Measurements from ENCODE around the gene EPHB1.

Gene EPHB1

DNA sequence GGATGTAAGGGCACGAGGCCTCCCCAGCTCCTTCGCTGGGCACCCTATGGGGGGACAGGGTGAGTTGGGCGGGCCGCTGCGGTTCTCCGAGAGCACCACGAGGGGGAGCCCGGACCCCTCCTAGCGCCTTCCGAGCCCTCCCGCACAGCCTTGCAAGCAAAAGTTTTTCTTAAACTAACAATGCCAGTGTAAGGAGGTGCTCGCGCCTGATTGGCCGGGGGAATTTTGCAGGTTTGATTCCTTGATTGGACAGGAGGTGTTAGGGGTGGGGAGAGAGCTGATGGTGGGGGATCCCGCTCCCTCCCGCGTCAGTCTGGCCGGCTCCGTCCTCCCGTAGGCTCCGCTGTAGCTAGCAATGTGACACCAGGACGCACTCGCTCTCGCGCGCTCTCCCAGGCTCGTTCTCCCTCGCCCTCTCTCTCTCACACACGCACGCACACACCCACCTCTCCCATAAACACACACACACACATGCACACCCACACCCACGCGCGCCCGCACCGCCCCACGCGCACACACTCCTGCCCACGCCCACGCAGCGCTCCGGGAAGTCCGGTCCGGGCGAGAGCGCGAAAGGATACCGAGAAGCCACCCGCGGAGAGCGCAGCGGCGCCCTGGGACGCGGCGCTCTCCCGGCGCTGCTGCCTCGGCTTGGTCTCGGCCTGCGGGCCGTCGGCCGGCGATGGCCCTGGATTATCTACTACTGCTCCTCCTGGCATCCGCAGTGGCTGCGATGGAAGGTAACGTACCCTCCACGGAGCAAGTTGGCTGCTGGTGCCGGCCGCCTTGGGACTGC lies at the start of gene EPHB1:
Gene EPHB1, plus strand, starts transcription at position 311 of the 796 bp plus-strand sequence.
- in situ Hi-C loops (cut with MboI; ENCODE audit: low sequenced_read_pairs): no loop called here

DNA sequence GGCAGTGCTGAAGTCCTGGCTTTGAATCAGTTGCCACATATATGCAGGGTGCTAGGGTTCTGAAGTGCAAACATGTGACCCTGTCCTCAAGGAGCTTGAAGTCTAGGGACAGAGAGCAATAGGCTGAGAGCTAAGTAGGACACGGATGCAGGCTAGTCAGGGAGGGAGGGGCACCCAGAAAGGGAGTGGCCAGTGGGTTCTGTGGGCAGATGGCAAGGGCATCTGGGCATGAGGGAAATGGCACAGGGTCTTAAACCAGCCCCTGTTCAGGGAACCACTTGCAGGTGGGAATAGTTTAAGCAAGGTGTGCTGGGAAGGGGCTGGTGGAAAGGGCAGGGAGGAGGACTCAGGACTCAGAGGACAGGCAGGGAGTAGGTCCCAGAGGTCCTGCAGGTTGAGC lies 46.4 kb upstream of the EPHB1 start:
- in situ Hi-C loops (cut with MboI; ENCODE audit: low sequenced_read_pairs): no loop called here

DNA sequence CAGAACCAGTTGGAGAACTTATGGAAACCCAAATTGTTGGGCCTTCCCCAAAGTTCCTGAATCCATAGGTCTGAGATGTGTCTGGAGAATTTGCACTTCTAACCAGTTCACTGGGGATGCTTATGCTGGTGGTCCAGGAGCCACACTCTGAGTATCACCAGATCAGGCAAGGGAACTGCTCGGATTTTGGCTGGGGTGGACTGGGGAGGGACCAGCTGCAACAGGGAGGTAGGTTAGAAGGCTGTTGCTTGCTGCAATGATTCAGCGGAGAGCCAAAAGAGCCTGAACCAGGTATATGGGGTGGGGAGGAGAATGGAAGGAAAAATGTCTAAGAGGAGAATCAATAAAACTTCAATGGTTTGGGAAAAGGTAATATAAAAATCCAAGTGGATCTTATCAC lies 45.9 kb upstream of the EPHB1 start:
- in situ Hi-C loops (cut with MboI; ENCODE audit: low sequenced_read_pairs): no loop called here

DNA sequence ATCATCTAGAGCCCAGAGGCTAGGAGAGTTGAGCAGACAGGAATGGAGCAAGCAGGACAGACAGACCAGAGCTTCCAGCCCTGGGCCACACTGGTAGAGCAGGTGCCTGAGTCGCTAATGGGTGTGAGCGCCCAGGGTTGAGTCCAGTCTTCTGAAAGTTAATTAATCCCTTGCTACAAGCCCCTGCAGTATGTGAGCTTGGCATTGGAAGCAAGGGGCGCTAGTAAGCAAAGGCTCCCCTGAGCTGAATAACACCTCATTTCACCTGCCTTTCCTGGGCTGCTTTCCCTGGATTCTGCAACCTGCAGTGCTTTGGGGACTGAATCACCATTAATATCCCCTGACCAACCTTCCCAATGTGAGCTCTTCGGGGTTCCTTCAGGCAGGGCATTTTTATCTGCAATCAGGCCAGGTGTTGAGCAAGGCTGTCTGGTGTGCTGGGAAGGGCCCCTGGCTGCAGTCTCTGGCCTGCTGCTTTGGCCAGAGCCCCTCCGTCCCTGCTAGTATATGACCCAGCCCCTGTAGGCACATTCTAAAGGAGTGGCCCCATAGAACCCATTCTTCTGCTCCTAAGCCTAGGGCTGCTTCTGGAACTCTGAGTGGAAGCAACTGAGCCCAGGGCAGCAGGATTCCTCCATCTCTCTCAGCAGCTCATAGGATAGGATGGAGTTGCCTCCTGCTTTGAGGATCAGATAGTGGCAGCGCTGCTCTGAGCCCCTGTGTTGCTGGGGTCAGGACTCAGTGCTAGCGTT lies 45.1 kb upstream of the EPHB1 start:
- in situ Hi-C loops (cut with MboI; ENCODE audit: low sequenced_read_pairs): no loop called here

DNA sequence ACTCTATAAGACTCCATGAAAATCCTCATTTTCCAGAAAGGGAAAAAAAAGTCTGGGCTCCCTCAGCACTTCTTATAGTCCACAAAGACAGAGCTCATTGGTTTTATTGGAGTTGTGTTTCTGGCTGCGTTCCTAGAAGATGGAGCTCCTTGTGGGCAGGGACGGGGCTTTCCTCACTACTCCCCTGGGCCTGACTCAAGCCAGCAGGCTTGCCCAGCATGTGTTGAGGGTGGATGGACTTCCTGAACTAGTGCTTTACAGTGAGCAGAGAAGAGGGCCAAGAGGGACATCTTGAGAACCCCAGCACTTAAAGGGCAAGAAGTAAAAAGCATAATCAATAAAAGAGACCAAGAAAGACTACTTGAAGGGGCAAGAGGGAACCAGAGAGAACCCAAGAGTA lies 43.2 kb upstream of the EPHB1 start:
- in situ Hi-C loops (cut with MboI; ENCODE audit: low sequenced_read_pairs): no loop called here

DNA sequence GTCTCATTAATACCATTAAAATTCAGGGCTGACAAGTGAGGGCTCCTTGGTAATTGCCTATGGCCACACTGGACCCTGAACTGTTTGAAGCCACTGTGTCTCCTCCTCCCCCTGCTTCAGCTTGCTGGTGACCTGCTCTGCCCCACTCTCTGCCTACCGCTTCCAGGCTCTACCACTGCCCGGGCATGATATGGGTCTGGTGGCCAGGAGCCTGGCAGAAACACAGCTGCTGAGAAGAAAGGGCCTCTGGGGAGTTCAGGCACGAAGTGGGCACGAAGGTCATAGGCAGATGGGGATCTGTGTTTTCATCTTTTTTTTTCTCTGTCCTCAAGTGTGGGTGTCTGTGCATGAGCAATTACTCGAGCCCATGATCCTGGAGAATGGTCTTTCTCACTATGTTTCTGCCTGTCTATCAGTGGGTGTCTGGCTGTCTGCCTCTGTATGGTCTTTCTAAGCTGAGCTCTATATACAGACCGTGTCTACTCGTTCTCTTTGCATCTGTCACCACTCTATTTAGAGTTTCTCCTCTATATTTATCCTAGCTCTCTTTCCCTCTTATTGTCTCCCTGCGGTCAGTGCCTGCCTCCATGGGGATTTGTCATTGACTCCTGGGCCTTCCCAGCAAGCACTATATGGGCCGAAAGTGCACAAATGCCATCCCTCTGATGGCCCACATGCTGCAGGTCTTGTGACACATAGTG lies 42.1 kb upstream of the EPHB1 start:
- in situ Hi-C loops (cut with MboI; ENCODE audit: low sequenced_read_pairs): no loop called here

DNA sequence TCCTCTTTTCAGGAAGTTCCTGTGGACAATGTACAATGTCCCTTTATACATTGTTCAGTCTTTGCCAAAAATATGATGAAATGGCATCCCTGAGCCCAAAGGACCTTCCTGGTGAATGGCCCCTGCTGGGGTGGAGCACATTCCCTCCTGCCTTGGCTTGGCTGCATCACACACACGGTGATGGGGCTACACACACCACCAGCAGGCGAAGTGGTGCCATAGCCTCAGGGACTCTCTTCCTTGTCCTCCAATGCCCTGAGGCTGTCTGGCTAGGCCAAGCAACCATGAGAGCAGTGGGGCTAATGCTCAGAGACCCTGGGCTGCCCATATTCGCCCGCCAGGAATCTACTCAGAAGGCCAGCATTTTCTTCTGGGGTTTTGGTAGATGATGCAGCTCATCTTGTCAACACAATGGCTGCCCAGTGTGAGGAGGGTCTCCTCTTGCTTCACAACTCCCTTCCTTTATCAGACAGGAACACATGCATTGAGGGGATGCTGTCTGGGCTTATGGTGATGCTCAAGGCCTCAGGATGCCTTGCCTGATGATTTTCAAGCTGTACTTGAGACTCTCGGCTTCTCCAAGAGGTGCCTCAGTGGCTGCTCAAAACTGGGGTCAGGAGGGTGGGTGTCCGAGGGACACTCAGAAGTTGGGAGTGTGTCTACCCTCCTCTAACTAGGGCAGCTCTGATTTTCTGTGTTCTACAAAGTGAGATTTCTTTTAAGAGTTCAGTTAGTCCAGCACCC lies 40.9 kb upstream of the EPHB1 start:
- in situ Hi-C loops (cut with MboI; ENCODE audit: low sequenced_read_pairs): no loop called here

DNA sequence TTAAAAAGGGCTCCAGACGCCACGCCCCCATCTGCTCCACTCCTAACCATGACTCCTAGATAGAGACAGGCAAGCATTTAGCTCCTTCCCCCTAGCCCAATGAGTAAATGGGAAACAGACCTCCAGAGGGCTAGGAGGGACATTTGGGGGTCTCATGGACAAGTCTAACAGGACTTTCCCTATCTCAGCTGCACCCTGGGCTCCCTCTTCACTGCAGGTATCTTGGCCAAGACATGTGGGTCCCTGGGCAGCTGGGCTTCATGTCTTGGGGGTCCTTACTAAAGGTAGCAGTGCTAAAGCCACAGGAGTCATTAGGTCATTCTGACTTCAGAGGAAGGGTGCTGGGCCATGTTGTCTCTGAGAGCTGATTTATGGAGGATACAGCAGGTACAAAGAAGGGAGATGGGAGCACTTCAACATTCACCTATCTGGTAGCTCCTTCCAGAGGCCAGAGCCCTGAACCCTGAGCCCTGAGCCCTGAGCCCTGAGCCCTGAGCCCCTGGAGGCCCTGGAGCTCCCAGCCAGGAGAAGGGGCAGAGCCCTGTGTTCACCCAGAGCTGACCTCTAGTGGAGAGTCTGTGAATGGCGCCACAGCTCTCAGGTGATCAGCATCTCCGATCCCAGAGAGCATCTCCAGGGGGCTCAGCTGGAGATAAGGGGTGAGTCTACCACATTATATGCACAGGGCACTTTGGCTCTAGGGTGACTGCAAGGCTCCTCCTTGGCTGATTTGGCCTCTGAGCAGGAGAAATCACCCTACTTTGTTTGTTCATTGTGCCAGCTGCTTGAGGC lies 40.1 kb upstream of the EPHB1 start:
- in situ Hi-C loops (cut with MboI; ENCODE audit: low sequenced_read_pairs): no loop called here

DNA sequence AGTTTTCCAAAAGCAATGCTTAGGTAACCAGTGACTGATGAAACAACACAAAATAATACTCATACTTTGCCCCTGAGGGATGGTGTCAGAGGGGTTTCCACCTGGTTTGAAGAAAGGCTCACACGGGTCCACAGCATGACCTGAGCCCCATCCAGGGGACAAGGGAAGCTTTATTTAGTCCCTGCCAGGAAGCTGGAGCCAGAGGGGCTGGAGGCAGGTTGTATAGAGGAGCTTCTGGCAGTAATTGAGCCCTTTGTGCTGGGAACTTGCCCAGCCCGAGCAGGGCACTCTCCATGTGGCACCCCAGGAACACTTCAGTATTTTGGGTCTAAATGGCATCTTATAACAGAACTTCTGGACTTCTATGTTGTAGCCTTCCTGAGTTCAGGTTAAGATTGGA lies 39.2 kb upstream of the EPHB1 start:
- in situ Hi-C loops (cut with MboI; ENCODE audit: low sequenced_read_pairs): no loop called here

DNA sequence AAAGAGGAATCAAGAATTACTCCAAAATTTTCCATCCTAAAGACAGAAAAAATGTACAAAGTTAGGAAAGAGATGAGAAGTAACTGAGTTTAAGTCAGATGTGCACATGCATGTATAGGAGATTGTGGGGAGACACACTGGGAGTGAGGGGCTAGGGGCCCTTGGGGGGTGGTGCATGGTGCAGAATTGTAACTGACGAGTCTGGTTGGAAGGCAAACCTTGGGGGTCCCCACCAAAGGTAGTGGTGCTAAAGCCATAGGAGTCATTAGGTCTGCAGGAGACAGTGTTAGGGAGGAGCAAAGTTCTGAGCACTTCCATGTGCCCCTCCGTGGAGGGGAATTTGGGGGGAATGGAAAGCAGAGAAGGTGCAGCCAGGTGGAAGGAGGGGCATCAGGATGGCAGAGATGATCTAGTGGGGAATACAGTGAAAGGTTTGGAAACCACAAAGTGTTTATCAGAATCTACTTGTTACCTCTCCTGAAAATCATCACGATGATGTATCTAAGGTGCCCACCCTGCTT lies 37.5 kb upstream of the EPHB1 start:
- in situ Hi-C loops (cut with MboI; ENCODE audit: low sequenced_read_pairs): no loop called here

DNA sequence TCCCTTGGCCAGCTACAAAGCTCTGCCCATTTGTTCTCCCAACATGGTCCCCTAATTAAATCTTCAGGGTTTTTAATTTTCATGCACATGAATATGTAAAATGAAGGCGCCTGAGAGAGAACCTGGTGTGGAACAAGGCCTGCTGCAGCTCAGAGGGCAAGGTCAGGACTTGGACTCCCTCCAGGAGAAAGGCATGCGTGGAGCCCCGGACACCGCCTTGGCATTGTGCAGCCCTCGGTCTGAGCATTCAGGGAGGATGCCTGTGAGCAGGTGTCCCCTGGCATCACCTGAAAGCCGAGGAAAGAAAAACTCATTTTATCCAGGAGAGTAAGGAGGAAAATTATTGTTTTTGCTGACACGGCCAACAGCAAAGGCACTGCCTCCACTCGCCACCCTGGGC lies 33.8 kb upstream of the EPHB1 start:
- in situ Hi-C loops (cut with MboI; ENCODE audit: low sequenced_read_pairs): no loop called here

DNA sequence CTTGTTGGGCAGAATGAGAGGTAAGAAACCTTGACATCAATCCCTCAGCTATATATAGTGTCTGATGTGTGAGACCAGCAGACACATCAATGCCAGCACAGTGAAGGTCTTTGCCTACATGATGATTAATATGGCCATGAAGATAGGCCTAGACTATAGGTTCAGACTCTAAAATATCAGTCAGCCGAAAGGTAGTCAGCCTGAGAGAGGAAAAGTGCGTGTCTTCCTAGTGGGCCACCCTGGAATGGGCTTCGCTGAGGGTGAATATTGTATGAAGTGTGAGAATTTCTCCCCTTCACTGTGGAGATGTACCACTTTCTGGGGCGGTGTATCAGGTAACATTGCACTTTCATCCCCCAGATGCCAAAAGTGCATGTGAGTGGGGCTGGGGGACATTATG lies 33.0 kb upstream of the EPHB1 start:
- in situ Hi-C loops (cut with MboI; ENCODE audit: low sequenced_read_pairs): no loop called here

DNA sequence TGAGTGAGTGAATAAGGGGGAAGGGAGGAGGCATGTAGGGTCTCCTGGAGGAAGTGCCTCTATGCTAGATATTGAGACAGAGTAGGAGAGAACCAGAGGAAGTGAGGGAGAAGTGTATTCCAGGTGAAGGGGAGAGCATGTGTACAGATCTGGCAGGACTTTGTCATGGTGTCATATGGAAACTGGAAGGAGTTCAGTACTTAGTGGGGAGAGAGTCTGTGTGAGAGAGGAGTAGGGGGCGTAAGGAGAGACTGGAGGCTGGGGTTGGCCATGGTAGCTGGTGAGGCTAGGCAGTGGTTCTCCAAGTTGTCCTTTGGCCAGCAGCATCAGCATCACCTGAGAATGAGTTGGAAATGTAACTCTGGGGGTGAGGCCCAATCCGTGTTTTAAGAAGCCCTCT lies 29.6 kb upstream of the EPHB1 start:
- in situ Hi-C loops (cut with MboI; ENCODE audit: low sequenced_read_pairs): no loop called here

DNA sequence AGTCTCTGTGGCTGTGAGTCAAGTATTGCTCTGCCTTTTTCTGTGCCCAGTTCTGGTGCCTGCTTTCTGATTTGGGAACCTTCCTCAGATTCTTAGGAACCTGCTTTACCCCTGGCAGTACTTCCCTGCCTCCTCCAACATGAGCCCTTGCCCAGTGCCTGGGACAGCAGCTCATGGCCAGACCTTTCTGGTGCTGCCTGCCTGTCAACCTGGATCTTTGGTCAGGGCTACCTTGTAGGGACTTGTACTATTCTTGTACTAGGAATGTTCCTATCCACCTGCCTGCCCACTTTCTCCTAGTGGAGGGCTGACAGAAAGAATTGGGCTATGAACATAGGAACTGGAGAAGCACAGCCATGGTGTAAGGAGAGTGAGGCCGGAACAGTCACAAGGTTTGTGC lies 28.8 kb upstream of the EPHB1 start:
- in situ Hi-C loops (cut with MboI; ENCODE audit: low sequenced_read_pairs): no loop called here

DNA sequence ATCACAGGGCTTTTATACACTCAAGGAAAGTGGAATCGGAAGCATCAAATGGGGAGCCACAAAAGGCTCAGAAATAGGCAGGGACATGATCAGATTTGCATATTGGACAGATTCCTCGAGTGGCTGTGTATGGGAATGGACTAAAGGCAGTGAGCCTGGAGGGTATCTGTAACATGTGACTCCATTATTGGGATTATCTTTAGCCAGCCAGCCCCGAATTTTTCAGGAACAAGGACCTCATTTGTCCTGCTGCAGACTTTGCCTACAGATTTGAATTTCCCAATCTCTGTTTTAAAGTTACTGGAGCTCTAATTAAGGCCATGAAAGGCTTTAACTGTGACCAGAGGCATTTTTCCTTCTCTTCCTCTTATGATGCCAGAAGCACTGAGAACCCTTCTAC lies 26.9 kb upstream of the EPHB1 start:
- in situ Hi-C loops (cut with MboI; ENCODE audit: low sequenced_read_pairs): no loop called here

DNA sequence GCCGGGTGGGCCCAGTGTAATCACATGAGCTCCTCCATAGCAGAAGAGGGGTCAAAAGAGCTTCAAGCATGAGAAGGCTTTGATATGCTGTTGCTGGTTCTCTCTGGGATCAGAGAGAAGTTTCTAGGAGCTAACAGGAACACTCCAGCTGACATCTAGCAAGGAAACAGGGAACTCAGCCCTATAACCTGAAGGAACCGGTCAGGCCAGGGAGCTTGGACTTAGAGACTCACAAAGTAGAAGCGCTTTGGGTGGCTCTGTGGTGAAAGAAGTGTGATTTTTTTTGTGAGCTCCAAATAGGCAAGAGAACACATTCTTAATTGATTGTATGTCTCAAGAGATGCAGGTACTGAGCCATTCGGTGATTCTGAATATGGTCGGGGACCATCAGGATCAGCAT lies 26.2 kb upstream of the EPHB1 start:
- in situ Hi-C loops (cut with MboI; ENCODE audit: low sequenced_read_pairs): no loop called here

DNA sequence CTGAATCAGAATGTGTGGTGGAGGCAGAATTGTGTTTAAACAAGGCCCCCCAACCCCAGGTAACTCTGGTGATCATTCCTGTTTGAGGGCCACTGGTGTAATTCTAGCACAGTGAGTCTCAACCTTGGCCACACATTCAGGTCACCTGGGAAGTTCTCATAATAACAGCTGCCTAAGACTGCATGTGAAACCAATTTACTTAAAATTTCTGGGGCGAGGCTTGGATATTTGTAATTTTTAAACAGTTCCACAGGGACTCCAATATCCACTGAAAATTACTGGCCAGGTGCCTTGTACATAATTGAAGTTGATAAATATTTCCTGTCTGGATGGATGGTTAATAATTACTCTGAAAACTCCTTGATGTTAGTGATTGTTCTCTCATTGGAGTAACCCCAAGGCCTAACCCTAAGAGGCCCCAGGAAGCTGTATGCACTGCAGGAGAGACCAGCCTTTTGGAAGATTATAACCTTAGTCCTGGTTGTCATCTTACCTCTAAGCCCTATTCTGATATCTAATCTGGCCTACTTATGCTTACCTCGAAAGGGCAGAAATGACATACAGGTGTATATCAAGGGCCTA lies 25.7 kb upstream of the EPHB1 start:
- in situ Hi-C loops (cut with MboI; ENCODE audit: low sequenced_read_pairs): no loop called here

DNA sequence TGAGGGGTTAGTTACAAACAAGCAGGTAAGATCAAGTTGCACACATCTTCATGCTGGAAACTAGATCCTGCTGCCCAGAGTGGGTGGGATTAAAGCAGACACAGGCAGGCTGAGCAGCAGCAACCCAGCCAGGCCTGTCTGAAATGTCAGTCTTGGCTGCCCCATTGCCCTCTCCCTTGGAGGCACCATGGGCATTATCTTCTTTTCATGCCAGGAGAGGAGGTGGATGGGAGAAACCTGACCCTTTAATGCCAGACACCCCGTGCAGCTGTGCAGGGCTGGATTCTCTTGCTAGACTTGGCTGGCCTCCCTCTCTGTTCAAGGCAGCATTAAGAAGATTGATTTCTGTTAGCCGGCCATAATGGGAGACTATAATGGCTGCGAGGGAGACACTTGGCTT lies 23.0 kb upstream of the EPHB1 start:
- in situ Hi-C loops (cut with MboI; ENCODE audit: low sequenced_read_pairs): no loop called here

DNA sequence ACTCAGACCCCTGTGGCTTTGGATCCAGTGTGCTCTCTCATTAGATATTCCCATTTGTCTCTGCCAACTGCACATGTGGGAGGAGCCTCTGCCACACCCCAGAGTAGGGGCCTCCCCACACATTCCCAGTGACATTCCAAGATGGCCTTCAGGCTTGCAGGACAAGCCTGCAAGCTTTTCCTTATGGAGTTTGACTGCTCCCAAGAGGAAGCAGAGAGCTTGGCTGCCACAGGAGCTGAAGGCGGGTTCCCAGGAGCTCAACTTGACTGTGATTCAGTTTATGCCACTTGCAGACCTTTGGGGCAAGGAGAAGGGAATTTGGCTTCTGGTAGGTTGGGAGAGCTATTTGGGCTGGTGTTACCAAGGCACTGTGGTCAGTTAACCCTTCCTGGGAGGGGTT lies 22.5 kb upstream of the EPHB1 start:
- in situ Hi-C loops (cut with MboI; ENCODE audit: low sequenced_read_pairs): no loop called here

DNA sequence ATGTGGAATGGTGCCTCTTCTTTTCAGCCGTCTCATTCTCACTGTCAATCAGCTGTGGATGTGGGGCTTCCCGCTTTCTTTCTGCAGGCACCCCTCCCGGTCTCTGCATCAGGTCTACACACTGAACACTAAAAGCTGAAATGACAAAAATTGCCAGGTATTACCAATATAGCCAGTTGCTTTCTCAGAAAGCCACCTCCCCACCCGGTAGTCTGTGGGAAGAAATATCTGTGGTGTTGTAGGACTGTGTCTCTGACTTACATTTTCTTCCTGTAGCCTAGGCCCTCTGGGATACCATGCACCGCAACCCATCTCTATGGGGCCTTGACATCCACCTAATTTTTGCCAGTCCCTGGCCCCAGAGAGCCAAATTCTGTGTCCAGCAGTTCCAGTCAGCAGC lies 19.2 kb upstream of the EPHB1 start:
- in situ Hi-C loops (cut with MboI; ENCODE audit: low sequenced_read_pairs): no loop called here

Measured in hTERT RPE-1 (cell line).